ENCODE data around the gene ASTN2.

GRCh38 chr9:117405950-117406705 lies 8.7 kb downstream of the ASTN2 start:
- TF ChIP-seq EZH2 (IDR thresholded peaks at IDR 0.05; ENCODE audit: insufficient read depth, poor library complexity, severe bottlenecking) (no peak), EZH2phosphoT487 (IDR thresholded peaks at IDR 0.05; ENCODE audit: insufficient read depth, low read depth) (no peak)

Measured in GM23248 (cell line).